Transverse colon (tissue), 4 donors: ENCODE results near the gene GNB3. TPM values are rescaled to one million over a fixed set of nuclear protein-coding genes. Genes with fewer than 3 reads are reported as not detected.
"Not testable (repeated sequence)": the region's sequence is repeated elsewhere in the genome, so short reads cannot be mapped to it uniquely, and the experiment has no call there.

Experiments used
- DNase-seq: peaks from one replicate; pipeline ENCODE4 v3.0.0-alpha.2; 2019
- H3K27ac ChIP-seq, 4 donors: fragments of 200-600 bp; sonication (generic); 2 replicates each; pipeline ENCODE4 v1.5.1; 2016 to 2018; ENCODE audit warnings: inconsistent platforms in 4 of 4
- H3K27me3 ChIP-seq: fragments of 200-600 bp; sonication (generic); 2 replicates; pipeline ENCODE4 v1.5.1; 2017; ENCODE audit warnings: inconsistent platforms
- H3K36me3 ChIP-seq, 4 donors: fragments of 200-600 bp; sonication (generic); 2 replicates each; pipeline ENCODE4 v1.5.1; 2017 to 2019; ENCODE audit warnings: inconsistent platforms in 4 of 4
- H3K4me1 ChIP-seq, 4 donors: fragments of 200-600 bp; sonication (generic); 2 replicates each; pipeline ENCODE4 v1.5.1; 2017 to 2020; ENCODE audit warnings: inconsistent platforms in 4 of 4
- H3K4me3 ChIP-seq, 4 donors: fragments of 200-600 bp; sonication (generic); 1 replicate in 1 of 4; 2 replicates in 3 of 4; pipeline versions ENCODE4 v1.5.1 to v1.6.1; 2017 to 2019; ENCODE audit warnings: inconsistent platforms in 4 of 4
- H3K9me3 ChIP-seq, 2 donors: fragments of 200-600 bp; sonication (generic); 2 replicates each; pipeline ENCODE4 v1.5.1; 2017 to 2019; ENCODE audit warnings: inconsistent platforms in 2 of 2
- EP300 ChIP-seq: sonication (generic); formaldehyde crosslinking; IDR thresholded peaks from one replicate; pipeline ENCODE4 v1.6.1; 2017; ENCODE audit warnings: antibody characterized with exemption, low read depth
- POLR2A ChIP-seq: fragments of 450-650 bp; IDR thresholded peaks from one replicate; pipeline ENCODE4 v1.6.1; 2016; ENCODE audit warnings: antibody characterized with exemption, mild to moderate bottlenecking, moderate library complexity
- POLR2AphosphoS5 ChIP-seq, 3 donors: sonication (generic); formaldehyde crosslinking; IDR thresholded peaks; one replicate each; pipeline ENCODE4 v1.6.1; 2016; ENCODE audit warnings: antibody characterized with exemption in 3 of 3
- WGBS, 2 donors: methylation state at CpG; one replicate each; pipeline ENCODE4 v1.1.5; 2018; ENCODE audit warnings: low coverage in 1 of 2; 5-methylcytosine and 5-hydroxymethylcytosine counted together
- in situ Hi-C, 4 donors: fragments of 200-750 bp; cut with MboI; loops; one replicate each; pipeline versions ENCODE4 v1.15.0 to v1.15.1; 2017; ENCODE audit warnings: low sequenced_read_pairs in 3 of 4, low pct_ligation_motif_present in 1 of 4, low pct_unique_long_range_greater_than_20kb in 1 of 4
- intact Hi-C: fragments of 100-400 bp; cut with DNase I; formaldehyde crosslinking; loops from one replicate; pipeline ENCODE4 v1.15.1; 2023; ENCODE audit warnings: low total_unique reads
- total RNA-seq, 4 donors: library from RNA; depleted of rRNA; stranded (reverse); fragments of >200 nt; gene quantifications; one replicate each; pipeline ENCODE4 v1.1.0, GENCODE V29; 2016
- TF ChIP-seq, protein P1 (sequence below), 5 experiments: fragments of 200-600 bp in 3 of 5; fragments of 450-650 bp in 2 of 5; sonication (generic) in 3 of 5; IDR thresholded peaks; 1 replicate in 2 of 5; 2 replicates in 3 of 5; pipeline ENCODE4 v1.5.1; 2016 to 2017; ENCODE audit warnings: antibody characterized with exemption in 5 of 5, inconsistent platforms in 3 of 5, mild to moderate bottlenecking in 2 of 5, moderate library complexity in 1 of 5

GNB3 gene
- total RNA-seq, 4 donors from 2014 or later, result 0.14 to 0.32 TPM; not detected in 2

DNA sequence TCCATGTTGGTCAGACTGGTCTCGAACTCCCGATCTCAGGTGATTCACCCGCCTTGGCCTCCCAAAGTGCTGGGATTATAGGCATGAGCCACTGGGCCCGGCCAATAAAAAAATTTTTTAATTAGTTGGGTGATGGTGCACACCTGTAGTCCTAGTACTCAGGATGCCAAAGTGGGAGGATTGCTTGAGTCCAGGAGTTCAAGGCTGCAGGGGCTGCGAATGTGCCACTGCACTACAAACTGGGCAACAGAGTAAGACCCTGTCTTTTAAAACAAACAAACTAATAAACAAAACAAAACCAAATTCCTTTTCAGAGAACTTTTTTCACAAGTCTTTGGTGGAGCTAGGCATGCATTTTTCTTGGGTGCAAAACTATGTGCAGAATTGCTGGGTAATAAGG is 42.5 kb downstream of the GNB3 start:
- Histone ChIP-seq H3K36me3 (no peaks in the 10 kb centered on the region), H3K4me1 (peaks cover 4 to 17% (median 8%) of the 10 kb centered on the region in 4 donors), H3K27me3 (no peaks in the 10 kb centered on the region), H3K27ac (no peak overlapping the region), H3K9me3 (no peaks in the 10 kb centered on the region), H3K4me3 (no peak overlapping the region)
- intact Hi-C loops (no loop called here), in situ Hi-C loops (no loop called here)
- DNase-seq, result no peak
- TF ChIP-seq POLR2A (no peak), POLR2AphosphoS5 (IDR thresholded peaks at IDR 0.05) (no peak), EP300 (no peak)
- TF ChIP-seq, protein P1, sequence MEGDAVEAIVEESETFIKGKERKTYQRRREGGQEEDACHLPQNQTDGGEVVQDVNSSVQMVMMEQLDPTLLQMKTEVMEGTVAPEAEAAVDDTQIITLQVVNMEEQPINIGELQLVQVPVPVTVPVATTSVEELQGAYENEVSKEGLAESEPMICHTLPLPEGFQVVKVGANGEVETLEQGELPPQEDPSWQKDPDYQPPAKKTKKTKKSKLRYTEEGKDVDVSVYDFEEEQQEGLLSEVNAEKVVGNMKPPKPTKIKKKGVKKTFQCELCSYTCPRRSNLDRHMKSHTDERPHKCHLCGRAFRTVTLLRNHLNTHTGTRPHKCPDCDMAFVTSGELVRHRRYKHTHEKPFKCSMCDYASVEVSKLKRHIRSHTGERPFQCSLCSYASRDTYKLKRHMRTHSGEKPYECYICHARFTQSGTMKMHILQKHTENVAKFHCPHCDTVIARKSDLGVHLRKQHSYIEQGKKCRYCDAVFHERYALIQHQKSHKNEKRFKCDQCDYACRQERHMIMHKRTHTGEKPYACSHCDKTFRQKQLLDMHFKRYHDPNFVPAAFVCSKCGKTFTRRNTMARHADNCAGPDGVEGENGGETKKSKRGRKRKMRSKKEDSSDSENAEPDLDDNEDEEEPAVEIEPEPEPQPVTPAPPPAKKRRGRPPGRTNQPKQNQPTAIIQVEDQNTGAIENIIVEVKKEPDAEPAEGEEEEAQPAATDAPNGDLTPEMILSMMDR (IDR thresholded peaks at IDR 0.05), result no peak
- WGBS, 2 donors, result 92 to 99% methylated on average over 4 to 5 of the region's 5 CpGs

DNA sequence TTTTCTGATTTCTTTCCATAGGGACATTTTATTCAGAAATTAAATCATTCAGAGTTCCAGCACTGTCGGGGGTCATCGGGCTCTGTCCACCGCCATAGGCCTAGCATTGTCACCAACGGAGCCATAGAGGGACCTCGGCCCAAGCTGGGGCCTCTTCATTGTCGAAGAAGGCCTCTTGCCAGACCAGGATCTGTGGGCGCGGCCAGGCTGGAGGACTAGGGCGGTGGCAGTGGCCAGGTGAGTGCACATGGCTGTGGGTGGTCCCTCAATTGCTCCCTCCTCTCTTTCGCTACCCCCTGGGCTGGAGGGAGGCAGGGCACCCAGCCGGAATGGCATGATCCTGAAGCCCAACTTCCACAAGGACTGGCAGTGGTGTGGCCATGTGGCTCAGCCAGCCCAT is 43.0 kb downstream of the GNB3 start:
- WGBS, 2 donors, result 96% methylated on average over 9 of the region's 11 CpGs; no CpG with 5 or more reads in 1 of the 2 donors
- Histone ChIP-seq H3K36me3 (no peaks in the 10 kb centered on the region), H3K4me3 (no peak overlapping the region), H3K27ac (no peak overlapping the region), H3K27me3 (no peaks in the 10 kb centered on the region), H3K9me3 (no peaks in the 10 kb centered on the region), H3K4me1 (peaks cover 4 to 17% (median 8%) of the 10 kb centered on the region in 4 donors)
- in situ Hi-C loops, result no loop called here
- no peak for DNase-seq
- intact Hi-C loops, result no loop called here
- no peak for TF ChIP-seq POLR2A
- no peak for TF ChIP-seq EP300
- TF ChIP-seq, protein P1 (IDR thresholded peaks at IDR 0.05), result no peak
- no peak for TF ChIP-seq POLR2AphosphoS5 (IDR thresholded peaks at IDR 0.05)

DNA sequence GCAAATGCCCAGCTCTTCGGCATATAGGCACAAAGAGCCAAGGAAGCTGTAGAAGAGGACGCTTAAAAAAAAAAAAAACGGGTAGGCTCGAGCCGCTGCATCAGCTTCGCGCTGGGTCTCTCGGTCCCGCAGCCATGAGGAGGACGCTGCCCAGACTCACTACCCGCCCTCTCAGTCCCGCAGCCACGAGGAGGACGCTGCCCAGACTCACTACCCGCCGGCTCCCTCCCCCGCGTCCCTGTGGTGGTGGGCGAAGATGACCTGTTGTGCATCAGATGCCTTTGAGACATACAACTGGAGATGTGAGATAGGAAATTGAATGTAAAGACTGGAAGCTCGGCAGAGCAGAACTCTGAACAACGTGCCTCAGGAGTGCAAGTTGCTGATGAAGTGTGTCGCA is 43.8 kb downstream of the GNB3 start:
- Histone ChIP-seq H3K4me3 (no peak overlapping the region), H3K9me3 (no peaks in the 10 kb centered on the region), H3K36me3 (no peaks in the 10 kb centered on the region), H3K27me3 (no peaks in the 10 kb centered on the region), H3K4me1 (peaks cover 4 to 17% (median 8%) of the 10 kb centered on the region in 4 donors), H3K27ac (no peak overlapping the region)
- no peak for DNase-seq
- intact Hi-C loops, result no loop called here
- no peak for TF ChIP-seq POLR2A
- no peak for TF ChIP-seq EP300
- TF ChIP-seq, protein P1 (IDR thresholded peaks at IDR 0.05), result no peak
- TF ChIP-seq POLR2AphosphoS5 (IDR thresholded peaks at IDR 0.05), result no peak
- in situ Hi-C loops, result no loop called here
- 75 to 85% methylated on average over 4 to 22 of the region's 22 CpGs for WGBS, 2 donors

DNA sequence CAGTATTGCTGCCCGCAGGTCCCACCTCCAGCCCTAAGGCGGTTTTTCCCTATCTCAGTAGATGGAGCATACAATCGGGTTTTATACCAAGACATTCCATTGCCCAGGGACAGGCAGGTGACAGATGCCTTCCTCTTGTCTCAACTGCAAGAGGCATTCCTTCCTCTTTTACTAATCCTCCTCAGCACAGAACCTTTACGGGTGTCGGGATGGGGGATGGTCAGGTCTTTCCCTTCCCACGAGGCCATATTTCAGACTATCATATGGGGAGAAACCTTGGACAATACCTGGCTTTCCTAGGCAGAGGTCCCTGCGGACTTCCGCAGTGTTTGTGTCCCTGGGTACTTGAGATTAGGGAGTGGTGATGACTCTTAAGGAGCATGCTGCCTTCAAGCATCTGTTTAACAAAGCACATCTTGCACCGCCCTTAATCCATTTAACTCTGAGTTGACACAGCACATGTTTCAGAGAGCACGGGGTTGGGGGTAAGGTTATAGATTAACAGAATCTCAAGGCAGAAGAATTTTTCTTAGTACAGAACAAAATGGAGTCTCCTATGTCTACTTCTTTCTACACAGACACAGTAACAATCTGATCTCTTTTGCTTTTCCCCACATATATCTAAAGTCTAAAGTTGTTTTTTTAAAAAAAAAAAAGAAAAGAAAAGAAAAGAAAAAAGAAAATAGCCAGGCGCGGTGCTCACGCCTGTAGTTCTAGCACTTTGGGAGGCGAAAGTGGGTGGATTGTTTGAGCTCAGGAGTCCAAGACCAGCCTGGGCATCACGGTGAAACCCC is 45.7 kb downstream of the GNB3 start:
- H3K4me1 ChIP-seq, result peaks cover 3 to 18% (median 10%) of the 10 kb centered on the region in 4 donors
- H3K4me3 ChIP-seq, intact Hi-C loops, DNase-seq, H3K9me3 ChIP-seq, H3K36me3 ChIP-seq, H3K27me3 ChIP-seq, in situ Hi-C loops: not testable (repeated sequence)
- WGBS, 2 donors, result 68 to 77% methylated on average over 5 to 11 of the region's 15 CpGs
- H3K27ac ChIP-seq, result peak overlapping the region in 3 of 4 donors; percentile 23 to 28 (median 27)
